Glutamatergic neuron (in vitro differentiated cells): ENCODE measurements around the gene SYCP3. TPM values are rescaled to one million over a fixed set of nuclear protein-coding genes. Genes with fewer than 3 reads are reported as not detected.

Experiments
- DNase-seq: peaks from one replicate; pipeline ENCODE4 v3.0.0; 2022
- H3K27ac Mint-ChIP-seq: one replicate; pipeline ENCODE4 v1.8.0; 2020; ENCODE audit warnings: mild to moderate bottlenecking, mixed read lengths, inconsistent platforms; ENCODE audit not compliant: unreplicated experiment
- H3K27me3 Mint-ChIP-seq: one replicate; pipeline ENCODE4 v1.8.0; 2020; ENCODE audit warnings: mild to moderate bottlenecking, moderate library complexity, mixed read lengths, inconsistent platforms; ENCODE audit not compliant: unreplicated experiment
- H3K36me3 Mint-ChIP-seq: one replicate; pipeline ENCODE4 v1.8.0; 2020; ENCODE audit warnings: mild to moderate bottlenecking, mixed read lengths, inconsistent platforms; ENCODE audit not compliant: unreplicated experiment
- H3K4me1 Mint-ChIP-seq: one replicate; pipeline ENCODE4 v1.8.0; 2020; ENCODE audit warnings: mild to moderate bottlenecking, low read depth, mixed read lengths, inconsistent platforms; ENCODE audit not compliant: unreplicated experiment
- H3K4me3 Mint-ChIP-seq: one replicate; pipeline ENCODE4 v1.8.0; 2020; ENCODE audit warnings: mild to moderate bottlenecking, mixed read lengths, inconsistent platforms; ENCODE audit not compliant: unreplicated experiment
- H3K9me3 Mint-ChIP-seq: one replicate; pipeline ENCODE4 v1.8.0; 2020; ENCODE audit warnings: mild to moderate bottlenecking, moderate library complexity, mixed read lengths, inconsistent platforms; ENCODE audit not compliant: unreplicated experiment
- CTCF ChIP-seq: fragments of 200-600 bp; sonication (generic); IDR thresholded peaks from one replicate; pipeline ENCODE4 v1.5.0; 2021; ENCODE audit not compliant: partially characterized antibody, unreplicated experiment
- long read RNA-seq: library from polyadenylated mRNA; unstranded; transcript quantifications from one replicate; pipeline ENCODE4 v2.0.0, GENCODE V29; 2020; ENCODE audit not compliant: unreplicated experiment
- total RNA-seq: library from RNA; stranded (reverse); fragmentation: NEBNext Ultra II Directional; extraction: Animal tissue kit (Norgen Biotek cat#: 25700); gene quantifications from one replicate; pipeline ENCODE4 v1.2.1, GENCODE V29; 2021; ENCODE audit not compliant: unreplicated experiment

SYCP3 gene
- total RNA-seq = not detected
- long read RNA-seq = 0 reads

DNA sequence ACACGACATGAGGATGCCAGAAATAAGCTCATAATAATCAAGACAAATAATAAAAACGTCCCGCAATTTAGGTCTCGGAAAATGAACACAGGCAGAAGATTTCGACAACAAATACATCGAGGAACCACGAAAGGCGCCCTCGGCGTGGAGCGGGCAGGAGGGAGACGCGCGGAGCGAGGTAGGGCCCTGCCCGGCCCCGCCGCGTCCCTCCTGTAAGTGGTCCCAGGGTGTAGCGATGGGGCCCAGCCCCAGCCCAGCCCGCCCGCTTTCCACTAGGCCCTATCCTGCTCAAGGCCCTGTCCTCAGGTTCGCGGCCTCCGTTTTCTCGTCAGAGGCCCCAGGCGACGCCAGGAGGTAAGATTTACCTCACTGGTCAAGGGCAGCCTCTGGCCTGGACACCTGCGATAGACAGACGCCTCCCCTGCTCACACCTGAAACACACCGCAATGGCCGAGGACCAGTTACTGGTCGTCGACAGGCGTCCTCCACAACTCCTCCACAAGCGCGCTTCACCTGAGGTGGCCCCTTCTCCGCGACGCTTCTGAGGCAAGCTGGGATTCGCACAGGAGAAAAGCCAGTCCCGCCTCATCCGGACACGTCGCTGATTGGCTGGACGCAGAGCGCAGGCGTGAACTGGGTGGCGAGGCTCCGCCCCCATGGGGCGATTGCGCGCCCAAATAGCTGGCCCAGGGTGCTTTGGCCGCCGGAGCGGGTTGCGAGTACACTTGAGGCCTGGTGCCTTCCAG is at the start of gene SYCP3:
Gene SYCP3, minus strand, starts transcription at position 543 of the 746 bp plus-strand sequence. CDS start 1,527 bp downstream, outside the sequence.
- DNase-seq = no peak
- Mint-ChIP-seq H3K27me3 (no peaks in the 10 kb centered on the region), H3K36me3 (no peaks in the 10 kb centered on the region), H3K4me1 (no peaks in the 10 kb centered on the region), H3K27ac (no peak within 1 kb of the TSS), H3K9me3 (no peaks in the 10 kb centered on the region), H3K4me3 (no peak within 1 kb of the TSS)
- TF ChIP-seq CTCF = no peak

DNA sequence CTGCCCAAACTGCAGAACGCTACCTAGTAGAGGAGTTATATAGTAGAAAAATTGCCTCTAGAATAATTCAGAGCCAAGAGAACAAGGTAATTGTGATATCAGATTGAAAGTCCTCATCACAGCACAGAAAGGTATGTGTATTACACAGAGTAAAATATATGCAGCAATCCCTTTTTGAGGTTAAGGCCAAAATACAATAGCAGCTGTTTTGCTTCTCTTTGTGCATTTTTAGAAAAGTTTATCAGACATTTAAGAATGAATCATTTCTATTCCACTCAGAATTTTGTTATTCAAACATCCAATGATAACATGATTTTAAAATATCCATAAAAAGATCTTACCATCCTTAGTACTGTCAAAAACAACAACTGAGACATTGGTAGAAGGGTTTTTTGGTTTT is 46.4 kb upstream of the SYCP3 start:
- peaks cover 2% of the 10 kb centered on the region for H3K27me3 Mint-ChIP-seq
- peaks cover 5% of the 10 kb centered on the region for H3K4me1 Mint-ChIP-seq
- no peak overlapping the region for H3K4me3 Mint-ChIP-seq
- no peak for TF ChIP-seq CTCF
- no peak overlapping the region for H3K27ac Mint-ChIP-seq
- H3K36me3 Mint-ChIP-seq = no peaks in the 10 kb centered on the region
- H3K9me3 Mint-ChIP-seq = no peaks in the 10 kb centered on the region
- DNase-seq = no peak

DNA sequence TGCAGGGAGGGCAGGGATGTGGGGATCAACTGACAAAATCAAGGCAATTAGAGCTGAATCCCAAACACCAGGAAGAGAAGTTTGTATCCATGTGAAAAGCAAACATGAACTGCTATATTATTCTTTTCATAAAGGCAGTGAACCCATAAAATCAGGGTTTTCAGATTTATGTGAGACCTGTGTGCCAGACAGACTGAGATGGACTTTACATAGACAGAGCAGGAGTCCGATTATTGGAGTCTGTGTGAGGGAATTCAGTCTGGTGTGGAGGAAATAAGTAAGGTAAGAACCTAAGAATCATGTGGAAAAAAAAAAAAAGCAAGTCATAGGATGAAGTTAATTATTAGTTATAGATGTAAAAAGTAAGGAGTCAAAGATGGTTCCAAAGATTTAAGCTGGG is 45.1 kb upstream of the SYCP3 start:
- Mint-ChIP-seq H3K36me3 (no peaks in the 10 kb centered on the region), H3K9me3 (no peaks in the 10 kb centered on the region), H3K27ac (no peak overlapping the region), H3K27me3 (peaks cover 2% of the 10 kb centered on the region), H3K4me1 (peaks cover 5% of the 10 kb centered on the region), H3K4me3 (no peak overlapping the region)
- DNase-seq = no peak
- TF ChIP-seq CTCF = no peak

DNA sequence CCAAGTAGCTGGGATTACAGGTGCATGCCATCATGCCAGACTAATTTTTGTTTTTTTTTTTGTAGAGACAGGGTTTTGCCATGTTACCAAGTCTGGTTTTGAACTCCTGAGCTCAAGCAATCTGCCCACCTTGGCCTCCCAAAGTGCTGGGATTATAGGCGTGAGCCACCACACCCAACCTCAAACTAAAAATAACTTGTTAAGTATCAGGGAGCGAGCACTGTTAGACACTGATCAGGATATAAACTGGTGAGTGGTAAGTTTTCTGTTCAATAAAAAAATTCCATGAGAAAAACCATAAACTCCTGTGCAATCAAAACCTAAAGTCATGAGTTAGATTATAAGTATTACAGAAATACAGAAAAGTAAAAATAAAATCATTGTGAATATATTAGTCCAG is 44.6 kb upstream of the SYCP3 start:
- peaks cover 5% of the 10 kb centered on the region for H3K4me1 Mint-ChIP-seq
- no peak for TF ChIP-seq CTCF
- no peaks in the 10 kb centered on the region for H3K36me3 Mint-ChIP-seq
- no peaks in the 10 kb centered on the region for H3K9me3 Mint-ChIP-seq
- H3K4me3 Mint-ChIP-seq = no peak overlapping the region
- DNase-seq = no peak
- H3K27ac Mint-ChIP-seq = no peak overlapping the region
- peaks cover 2% of the 10 kb centered on the region for H3K27me3 Mint-ChIP-seq

GRCh38 chr12:101783150-101783549 is 43.9 kb upstream of the SYCP3 start:
- Mint-ChIP-seq H3K27ac (no peak overlapping the region), H3K4me3 (no peak overlapping the region), H3K36me3 (no peaks in the 10 kb centered on the region), H3K4me1 (peaks cover 5% of the 10 kb centered on the region), H3K9me3 (no peaks in the 10 kb centered on the region), H3K27me3 (peaks cover 2% of the 10 kb centered on the region)
- TF ChIP-seq CTCF = no peak
- no peak for DNase-seq
